ENCODE data around the gene ST7.
"Not testable (repeated sequence)": the region's sequence is repeated elsewhere in the genome, so short reads cannot be mapped to it uniquely, and the experiment has no call there.

The ST7 gene

DNA sequence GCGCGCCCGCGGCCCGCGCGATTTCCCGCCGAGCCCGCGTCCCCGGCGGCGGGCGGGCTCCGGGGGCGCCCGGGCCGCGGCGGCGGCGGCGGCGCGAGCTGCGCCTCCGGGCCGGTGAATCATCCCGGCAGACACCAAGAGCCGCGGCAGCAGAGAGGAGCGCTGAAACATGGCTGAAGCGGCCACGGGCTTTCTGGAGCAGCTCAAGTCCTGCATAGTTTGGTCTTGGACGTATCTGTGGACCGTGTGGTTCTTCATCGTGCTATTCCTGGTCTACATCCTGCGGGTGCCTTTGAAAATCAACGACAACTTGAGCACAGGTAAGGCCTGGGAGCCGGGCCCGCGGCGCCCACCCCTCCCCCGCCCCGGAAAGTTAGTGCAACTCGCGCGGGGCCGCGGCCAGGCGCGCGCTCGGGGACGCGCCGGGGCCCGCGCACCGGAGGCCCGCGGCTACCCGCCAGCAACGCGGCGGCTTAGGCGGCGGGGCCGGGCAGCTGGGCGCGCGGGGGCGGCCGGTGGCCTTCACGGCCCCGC is at the start of gene ST7:
ST7 (plus strand) TSS at position 130 of the 534 bp plus-strand sequence; CDS start at position 170, 40 bp downstream.
- DNase-seq (ENCODE audit: low spot score) = peak; percentile 59

DNA sequence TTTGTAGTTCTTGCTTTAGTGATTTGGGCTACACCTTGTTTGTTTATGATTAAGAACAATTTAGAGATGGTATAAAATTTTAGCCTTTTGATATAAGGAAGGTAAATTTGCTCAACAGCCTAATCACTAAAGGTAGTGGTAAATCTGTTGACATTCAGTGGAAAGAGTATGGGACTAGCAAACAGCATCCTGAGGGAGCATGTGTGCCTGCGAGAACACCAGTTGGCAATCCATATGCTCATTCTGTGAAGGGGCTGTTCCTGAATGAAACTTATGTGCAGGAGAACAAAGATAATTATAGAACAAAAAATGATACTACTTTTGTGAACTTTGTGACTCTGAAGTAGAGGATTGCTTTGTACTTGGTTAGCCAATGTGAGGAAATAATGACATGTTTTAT is 46.9 kb upstream of the ST7 start:
- peak; percentile 69 for DNase-seq (ENCODE audit: low spot score)

- DNase-seq (ENCODE audit: low spot score) = no peak
Measured at GRCh38 chr7:116910383-116910782, 42.9 kb upstream of the ST7 start.

GRCh38 chr7:116911801-116912200 is 41.5 kb upstream of the ST7 start:
- no peak for DNase-seq (ENCODE audit: low spot score)

DNA sequence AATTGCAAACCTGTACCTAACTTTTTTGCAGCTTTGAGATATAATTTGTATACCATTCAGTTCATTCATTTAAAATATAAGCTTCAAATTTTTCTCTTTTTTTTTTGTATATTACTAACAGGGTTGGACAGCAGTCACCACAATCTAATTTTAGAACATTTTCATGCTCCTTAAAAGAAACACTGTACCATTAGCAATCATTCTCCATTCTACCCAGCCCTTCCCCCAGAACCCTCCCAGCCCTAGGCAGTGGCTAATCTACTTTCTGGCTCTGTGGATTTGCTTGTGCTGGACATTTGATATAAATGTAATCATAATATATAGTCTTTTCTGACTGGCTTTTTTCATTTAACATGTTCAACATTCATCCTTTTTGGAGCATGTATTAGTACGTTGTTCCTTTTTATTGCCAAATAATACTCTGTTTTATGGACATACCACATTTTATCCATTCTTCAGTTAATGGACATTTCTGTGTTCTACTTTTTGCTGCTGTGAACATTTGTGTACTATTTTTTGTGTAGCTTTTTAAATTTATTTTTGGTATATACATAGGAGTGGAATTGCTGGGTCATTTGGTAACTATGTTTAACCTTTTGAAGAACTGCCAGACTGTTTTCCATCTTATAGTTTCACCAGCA is 40.9 kb upstream of the ST7 start:
- no peak for DNase-seq (ENCODE audit: low spot score)

DNA sequence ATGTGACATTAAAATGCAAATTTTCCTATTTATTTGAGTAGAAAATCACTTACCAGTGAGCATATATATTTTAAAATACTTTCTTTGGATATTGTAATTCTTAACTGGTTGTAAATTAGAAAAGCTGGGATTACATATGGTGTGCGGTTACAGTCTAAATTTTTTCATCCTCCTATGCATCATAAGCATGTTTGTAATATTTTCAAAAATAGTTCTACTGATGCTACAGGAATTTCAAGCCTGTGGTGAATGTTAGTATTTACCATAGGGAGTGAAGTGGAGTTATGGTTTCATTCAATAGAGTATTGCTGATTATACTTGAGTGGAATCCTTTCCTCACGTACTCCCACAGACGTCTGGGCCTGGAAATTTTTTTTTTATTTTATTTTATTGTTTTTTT is 34.6 kb upstream of the ST7 start:
- DNase-seq (ENCODE audit: low spot score) = no peak

DNA sequence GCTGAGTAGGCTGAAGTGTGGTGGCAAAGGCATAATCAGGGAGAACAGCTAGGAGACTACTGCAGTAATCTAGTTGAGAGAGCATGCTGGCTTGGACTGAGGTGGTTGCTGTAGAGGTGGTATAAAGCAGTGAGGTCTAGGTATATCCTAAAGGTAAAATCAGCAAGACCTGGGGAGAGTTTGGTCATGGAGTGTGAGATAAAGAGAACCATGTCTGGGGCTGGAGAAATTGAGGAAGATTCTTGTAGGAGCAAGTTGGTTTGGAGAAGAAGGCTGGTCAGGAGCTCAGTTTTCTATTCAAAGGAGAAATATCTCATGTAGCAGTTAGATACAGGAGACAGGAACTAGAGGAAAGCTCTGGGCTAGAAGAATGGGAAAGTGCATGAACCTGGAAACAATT is 32.9 kb upstream of the ST7 start:
- no peak for DNase-seq (ENCODE audit: low spot score)

GRCh38 chr7:116922545-116922944 is 30.8 kb upstream of the ST7 start:
- no peak for DNase-seq (ENCODE audit: low spot score)

DNA sequence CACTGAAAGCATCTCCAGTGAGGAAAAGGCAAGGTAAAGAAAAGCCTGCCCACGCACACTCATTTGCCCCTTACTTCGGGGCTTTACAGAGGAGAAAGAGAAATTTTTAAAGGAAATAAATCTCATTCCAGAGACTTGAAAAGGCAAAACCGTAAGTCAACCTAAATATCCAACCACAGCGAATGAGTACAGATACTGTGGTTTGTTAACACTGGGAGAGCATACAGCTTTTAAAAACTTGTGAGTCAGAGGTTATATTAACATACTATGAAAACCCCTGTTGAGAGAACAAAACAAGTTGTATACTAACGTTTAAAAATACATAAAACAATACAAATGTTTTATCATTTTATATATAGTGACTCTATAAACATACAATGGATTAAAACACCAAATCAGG is 28.6 kb upstream of the ST7 start:
- no peak for DNase-seq (ENCODE audit: low spot score)

GRCh38 chr7:116929021-116929420 is 24.3 kb upstream of the ST7 start:
- no peak for DNase-seq (ENCODE audit: low spot score)

GRCh38 chr7:116929914-116930913 is 23.1 kb upstream of the ST7 start:
- peak; percentile 86 for DNase-seq (ENCODE audit: low spot score)

DNA sequence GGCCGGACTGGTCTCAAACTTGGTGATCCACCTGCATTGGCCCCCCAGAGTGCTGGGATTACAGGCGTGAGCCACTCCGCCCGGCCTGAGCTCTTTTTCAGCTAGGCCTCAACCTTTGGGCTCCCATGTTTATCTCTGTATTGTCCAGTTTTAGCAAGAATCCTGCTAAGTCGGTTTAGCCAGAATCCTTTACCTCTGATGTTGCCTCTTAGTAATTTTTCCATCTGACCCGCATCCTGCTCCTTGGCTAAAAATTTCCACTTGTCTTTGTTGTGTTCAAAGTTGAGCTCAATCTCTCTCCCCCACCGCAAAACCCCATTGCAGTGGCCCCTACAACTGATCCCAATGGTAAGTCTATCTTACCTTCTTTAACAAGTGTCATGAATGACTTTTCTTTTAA is 20.7 kb upstream of the ST7 start:
- DNase-seq (ENCODE audit: low spot score) = no peak

GRCh38 chr7:116933465-116933864 is 19.8 kb upstream of the ST7 start:
- DNase-seq (ENCODE audit: low spot score) = no peak

GRCh38 chr7:116934580-116934979 is 18.7 kb upstream of the ST7 start:
- DNase-seq (ENCODE audit: low spot score) = no peak

- not testable (repeated sequence) for DNase-seq (ENCODE audit: low spot score)
Measured at GRCh38 chr7:116936844-116937243, 16.5 kb upstream of the ST7 start.

GRCh38 chr7:116938678-116939077 is 14.6 kb upstream of the ST7 start:
- no peak for DNase-seq (ENCODE audit: low spot score)

DNA sequence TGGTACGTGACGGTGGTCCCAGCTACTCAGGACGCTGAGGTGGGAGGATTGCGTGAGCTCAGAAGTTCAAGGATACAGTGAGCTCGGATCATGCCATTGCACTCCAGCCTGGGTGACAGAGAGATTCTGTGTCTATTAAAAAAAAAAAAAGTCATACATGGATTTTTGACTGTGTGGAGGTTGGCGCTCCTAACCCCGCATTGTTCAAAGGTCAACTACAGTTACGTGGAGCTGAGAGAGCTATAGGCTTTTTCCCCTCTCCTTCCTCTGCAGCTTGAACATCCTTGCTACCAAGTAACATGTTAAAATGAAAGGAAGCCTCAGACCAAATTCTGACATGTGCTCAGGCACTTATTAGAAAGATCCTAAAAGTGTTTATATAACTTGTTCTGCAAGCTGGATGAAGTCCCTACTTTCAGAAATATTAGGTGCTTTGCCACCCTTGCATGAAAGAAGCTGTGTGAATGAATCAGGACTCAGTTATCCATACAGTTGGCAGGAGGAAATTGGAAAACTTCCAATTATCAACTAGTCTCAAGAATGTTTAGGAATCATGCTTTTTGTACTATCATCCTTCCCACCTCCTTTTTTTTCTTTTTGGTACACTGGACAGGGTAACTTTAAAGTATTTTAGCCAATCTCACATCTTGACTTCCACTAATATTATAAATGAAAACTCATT is 12.5 kb upstream of the ST7 start:
- DNase-seq (ENCODE audit: low spot score) = no peak

DNA sequence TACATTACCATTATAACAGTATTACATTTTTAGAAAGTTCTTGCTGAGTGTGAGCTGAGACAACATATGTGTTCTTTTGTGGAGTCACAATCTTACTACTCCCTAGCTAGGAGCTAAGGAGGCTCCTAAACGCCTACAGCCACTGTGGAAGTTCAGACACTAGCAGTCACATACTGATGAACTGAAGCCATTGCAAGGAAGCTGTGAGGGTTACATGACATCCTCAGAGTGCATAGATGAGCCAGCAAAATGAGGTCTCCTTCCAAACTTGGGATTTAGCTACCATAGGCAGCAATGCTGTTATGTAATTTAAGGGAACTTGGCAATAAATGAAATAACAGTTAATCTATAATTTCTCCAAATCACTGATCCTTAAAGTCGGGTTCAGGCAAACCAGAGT is 10.8 kb upstream of the ST7 start:
- no peak for DNase-seq (ENCODE audit: low spot score)

DNA sequence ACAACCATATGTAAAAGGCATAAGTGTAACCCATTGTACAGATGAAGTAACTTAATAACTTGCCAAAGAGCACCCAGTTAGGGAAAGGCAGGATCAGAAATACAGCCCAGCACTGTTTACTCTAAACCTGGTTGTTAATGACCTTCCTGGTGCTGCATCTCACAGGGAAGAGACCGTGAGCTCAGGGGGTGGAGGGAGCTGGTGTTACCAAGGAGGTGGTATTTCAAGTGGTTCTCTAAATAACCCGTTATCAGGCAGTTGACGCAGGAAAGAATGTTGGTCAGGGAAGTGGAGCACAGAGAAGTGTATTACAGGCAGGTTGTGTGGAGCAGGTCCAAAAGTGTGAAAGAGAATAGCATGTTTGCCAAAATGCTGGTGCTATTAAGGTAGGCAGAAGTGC is 4.4 kb upstream of the ST7 start:
- no peak for DNase-seq (ENCODE audit: low spot score)

GRCh38 chr7:116949941-116950801 is 3.1 kb upstream of the ST7 start:
- DNase-seq (ENCODE audit: low spot score) = no peak

DNA sequence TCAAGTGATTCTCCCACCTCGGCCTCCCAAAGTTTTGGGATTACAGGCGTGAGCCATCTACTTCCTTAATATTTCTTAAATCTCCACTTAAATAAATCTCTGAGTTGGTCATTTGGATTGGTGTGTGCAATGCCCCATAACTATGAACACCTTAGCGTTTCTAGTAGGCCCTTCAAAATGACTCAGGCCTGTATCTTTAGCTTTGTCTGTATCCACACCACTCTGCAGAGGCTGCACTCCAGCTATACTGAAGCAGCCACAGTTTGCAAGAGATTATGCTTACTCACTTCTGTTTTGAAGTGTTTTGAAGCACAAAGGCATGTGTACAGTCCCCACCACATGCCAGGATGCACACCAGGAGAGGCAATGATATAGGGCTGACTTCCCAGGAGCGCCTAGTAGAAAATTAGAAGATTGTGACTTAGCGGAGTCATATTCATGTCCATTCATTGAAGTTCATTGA is 2.4 kb upstream of the ST7 start:
- DNase-seq (ENCODE audit: low spot score) = no peak
